GM19324 (cell line): Measurements from ENCODE around the gene S100A6.

Experiments used
- ATAC-seq: cut with Tn5 transposase; IDR thresholded peaks from one replicate; pipeline ENCODE4 v1.9.1; 2021; ENCODE audit warnings: mild to moderate bottlenecking, moderate library complexity; ENCODE audit not compliant: unreplicated experiment, low FRiP score

Gene S100A6

DNA sequence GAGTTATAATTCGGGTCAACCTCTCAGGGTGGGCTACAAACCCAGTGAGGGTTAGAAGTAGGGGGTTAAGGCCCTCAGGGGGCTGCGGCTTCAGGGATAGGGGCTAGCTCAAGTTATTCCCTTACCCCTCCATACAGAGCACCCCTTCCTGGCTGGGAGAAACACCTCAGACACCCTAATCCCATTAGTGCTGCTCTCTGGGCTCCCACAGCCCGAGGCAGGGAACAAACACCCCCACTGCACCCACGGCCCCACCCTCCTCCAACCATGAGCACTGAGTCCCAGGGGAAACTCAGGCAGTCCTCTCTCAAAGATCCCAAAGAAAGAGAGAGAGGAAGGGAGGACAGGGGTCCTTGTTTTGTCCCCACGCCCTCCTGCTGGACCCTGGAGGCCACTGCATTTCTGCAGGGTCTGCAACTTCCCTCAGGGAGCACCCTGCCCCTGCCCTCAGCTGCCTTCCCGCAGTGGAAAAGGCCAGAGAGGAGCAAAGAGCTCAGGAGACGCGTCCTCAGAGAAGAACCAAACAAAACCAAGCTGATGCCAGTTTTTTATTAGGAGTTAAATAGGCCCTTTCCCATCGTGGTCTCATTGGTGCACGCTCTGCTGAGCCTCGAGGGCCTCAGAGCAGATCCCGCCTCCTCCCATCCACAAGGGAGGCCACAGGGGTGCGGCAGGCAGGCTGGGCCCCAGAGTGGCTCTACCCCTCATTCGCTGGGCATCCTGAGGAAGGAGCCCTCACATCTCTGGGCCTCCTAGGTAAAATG lies 11.2 kb upstream of the S100A6 start:
- ATAC-seq, result no peak

DNA sequence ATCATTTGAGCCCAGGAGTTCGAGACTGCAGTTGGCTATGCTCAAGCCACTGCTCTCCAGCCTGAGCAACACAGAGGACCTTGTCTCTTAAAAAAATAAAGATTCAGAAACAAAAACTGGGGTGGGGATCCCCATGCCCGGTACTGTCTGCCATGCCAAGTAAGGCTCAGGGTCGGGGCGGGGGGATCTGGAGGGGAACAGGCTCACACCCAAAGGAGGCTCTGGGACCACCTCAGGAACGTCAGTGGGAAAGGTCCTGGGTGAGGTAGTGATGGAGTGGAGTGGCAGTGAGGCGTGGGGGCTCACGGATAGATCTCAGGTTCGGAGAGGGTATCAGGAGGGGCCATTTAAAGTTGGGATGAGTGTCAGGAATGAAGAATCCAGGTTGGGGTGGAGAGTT lies 10.6 kb upstream of the S100A6 start:
- no peak for ATAC-seq

DNA sequence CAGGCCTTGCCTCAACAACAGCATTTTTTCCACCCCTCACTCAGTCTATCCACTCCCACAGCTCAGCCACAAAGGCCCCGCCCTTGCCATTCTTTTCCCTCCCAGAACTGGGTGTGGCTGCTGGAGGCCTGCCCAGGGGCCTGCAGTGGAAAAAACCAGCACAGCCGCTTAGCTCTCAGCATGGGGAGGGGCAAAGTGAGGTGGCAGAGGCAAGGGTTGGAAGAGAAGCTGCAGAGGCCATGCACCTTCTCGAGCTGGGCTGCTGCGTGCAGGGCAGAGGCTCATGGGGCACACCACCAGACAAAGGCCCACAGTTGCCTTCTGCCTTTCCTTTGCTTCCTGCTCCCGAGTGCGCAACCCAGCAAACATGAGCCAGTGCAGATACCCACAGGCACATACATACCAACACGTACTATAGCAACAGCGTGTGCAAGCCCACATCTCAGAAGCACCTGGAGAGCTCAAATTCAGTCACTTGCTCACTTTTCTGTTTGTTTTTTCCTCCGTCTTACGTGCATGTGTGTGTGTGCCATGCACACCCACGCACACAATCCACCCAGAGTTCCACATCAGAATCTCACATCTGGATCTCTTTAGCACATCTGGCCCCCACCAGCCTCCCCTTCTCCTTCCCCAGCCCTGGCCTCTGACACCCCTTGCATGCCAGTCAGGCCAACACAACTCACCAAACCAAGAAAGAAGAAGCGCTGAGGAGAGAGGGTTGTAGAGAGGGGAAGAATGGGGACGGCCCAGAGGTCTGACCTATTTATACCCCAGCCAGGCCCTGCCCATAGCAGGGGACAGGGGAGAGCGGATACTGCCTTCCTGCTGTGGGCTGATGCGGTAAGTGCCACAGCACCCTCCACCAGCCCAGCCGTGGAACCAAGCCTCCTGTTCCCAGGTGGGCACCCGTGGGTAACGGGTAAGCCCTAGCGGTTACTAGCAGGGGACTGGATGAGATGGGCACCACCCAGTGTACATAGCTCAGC lies 9.6 kb upstream of the S100A6 start, which contains the start of gene S100A4:
Gene S100A4 (minus strand): TSS at position 740 of the 989 bp plus-strand sequence. CDS start 1,012 bp downstream, outside the sequence.
- ATAC-seq, result no peak

DNA sequence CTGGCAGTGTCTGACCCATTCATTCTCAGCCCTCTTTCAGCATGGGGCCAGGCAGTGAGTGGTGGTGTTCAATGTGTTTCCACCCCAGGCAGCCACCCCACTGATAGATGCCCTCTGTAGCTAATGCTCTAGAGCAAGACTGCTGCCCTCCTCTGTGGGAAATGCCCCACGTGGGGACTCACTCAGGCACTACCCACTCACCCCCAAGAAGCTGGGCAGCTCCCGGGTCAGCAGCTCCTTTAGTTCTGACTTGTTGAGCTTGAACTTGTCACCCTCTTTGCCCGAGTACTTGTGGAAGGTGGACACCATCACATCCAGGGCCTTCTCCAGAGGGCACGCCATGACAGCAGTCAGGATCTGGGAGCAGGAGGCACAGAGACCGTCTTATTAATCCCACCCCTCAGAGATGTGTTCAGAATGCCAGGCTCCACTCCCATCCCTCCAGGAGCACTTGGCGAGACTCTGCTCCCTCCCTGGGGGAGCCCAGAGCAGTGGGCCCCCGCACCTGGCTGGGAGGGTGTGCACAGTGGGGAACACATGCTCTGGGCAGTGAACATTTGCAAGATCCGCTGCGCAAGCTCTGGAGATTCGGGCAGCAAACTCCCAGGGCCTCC lies 8.8 kb upstream of the S100A6 start:
- ATAC-seq, result no peak

DNA sequence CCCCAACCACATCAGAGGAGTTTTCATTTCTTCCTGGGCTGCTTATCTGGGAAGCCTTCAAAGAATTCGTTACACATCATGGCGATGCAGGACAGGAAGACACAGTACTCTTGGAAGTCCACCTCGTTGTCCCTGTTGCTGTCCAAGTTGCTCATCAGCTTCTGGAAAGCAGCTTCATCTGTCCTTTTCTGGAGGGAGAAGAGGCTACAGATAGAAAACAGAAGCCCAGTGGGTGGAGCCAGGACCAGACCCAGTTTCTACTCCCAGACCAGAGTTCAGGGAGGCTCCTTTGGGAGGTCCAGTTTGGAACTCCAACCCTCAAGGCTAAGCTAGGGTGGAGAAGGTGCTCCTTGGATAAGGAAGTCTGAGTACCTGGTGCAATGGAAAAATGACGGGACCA lies 7.9 kb upstream of the S100A6 start:
- ATAC-seq, result no peak

DNA sequence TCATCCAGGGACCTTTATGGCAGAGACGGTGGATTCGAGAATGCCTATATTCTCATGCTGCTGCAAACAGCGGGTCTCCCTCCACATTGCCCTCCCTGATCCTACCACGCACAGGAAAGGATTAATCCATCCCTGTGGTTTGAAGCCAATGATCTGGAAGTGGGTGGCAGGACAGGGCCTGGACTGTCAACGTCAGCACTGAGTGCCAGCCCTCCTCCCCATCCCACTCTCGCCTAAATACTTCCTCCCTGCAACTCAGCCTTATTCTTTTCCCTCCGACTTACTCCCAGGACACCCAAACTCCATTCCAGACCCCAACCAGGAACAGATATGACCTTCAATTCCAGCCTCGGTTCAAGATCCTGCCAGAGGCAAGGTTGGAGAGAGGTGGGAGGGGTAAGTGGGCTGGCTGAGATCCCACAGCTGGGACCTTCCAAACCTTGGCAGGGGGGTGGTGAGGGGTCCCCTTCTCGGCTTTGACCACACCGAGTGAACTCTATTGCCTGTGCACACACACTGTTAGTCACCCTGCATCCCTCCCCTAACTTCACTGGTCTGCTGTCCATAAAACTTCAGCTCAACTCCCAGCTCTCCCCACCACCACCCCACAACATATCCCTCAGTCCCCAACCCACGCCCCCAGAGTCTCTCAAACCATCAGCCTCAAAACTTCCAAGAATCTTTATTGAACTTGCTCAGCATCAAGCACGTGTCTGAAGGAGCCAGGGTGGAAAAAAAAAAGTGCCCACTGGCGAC lies 7.3 kb upstream of the S100A6 start:
- no peak for ATAC-seq

DNA sequence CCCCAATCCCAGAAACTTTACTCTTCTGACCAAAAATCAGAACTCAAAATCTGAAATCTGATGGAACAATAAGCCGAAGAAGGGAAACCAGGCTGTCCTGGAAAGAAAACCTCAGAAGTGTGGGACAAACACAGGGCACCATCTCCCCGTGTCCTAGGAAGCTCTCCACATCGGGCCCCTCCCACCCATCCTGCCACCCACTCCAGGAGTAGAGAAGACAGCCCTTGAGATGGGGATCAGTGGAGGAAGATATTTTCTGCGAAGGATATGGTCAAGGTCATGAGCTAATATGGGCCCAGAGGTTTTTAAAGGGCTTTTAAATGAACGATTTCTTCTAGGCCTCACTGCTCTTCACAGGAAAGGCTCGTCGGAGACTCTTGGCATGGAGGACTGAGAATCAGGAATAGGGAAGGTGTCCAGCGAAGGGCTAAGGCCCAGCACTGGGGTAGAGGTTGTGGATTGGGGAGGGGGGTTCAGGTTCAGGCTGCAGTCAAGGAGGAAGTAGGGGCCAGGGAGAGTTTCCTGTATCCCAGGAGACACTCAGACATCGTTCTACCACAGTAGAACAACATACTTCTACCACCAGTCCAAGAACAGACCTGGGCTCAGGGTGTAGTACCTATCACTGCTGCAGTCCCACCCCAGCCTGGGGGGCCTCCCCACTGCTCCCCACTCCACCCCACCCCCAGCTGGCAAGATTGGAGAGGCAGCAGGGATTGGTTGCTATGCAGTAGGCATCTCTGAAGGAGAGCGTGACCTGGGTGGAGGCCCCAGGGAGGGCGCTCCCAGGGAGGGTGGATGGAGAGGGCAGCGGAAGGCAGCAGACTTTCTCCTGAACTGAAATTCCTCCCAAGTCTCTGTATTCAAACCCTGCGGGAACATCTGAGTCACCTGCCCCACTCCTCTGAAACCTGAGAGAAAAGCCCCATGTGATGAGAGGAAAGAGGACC lies 6.1 kb upstream of the S100A6 start:
- ATAC-seq, result no peak

DNA sequence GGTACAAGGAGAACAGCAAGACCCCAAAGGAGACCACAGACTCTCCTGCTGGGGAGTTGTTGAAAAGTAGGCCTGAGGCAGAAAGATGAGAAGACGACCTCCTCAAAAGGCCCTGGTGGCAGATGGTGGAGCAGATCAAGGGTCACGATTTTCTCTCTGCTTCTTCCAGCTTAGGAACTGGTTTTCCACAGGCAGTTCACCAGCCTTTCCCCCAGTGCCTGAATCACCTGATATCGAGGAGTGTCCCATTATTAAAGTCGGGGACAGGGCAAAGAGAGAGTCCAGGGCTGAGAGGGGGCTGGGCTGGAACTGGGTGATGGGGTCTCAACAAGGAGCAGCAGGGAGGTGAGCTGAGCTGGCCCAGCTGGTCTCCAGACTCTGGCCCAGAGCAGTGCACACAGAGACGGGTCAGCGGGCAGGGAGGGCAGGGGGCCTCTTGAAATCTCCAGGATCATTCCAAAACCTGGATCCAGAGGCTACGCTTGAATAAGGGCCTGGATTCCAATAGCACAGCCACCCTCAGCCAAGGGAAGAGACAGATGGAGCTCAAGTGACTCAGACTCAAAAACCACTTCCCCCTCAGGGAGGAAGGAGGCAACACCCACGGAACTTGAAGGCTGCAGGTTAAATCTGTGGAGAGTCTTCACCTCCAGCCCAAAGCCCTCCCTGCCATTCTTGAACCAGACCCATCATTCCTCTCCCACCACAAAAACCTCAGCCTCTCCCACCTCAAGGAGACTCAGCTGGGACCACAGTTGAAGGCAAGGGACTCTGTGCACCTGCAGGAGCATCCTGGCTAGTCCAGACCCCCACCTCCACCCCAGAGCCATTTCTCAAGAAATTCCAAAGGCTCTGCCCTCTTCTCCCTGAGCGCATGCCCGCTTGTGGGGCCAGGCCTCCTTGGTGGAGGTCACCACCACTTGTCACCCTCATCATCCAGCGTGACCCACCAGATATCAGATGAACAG lies 4.9 kb upstream of the S100A6 start, which contains the start of gene S100A5:
Gene S100A5 (minus strand): TSS at position 541 of the 968 bp plus-strand sequence. CDS start 743 bp downstream, outside the sequence.
- no peak for ATAC-seq

DNA sequence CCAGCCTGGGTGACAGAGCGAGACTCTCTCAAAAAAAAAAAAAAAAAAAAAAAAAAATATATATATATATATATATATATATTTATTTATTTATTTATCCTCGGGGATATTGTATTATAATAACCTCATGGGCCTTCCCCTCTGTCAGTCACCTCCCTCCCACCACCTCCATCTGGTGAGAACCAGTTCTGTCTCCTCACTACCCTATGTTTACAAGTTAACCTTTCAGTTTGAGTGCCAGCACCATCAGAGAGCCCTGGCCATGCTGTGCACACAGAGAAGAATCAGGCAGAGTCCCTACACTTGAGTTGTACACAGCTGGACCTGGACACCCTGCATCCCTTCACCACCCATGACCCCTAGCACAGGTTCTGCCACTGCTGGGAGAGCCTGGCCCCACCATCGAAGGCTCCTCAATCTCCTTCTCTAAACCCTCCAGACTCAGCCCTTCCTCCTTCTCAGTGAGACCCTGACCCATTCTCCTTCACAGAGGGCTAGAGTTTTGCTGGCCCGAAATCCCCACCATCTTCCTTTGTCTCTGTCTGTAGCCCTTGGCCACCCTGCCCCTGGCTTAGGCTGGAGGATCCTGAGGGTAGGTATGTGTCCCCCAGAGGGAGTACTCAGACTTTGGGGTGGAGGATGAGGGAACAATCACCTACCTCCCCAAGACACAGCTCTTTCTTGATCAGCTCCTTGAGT lies 3.8 kb upstream of the S100A6 start:
- ATAC-seq, result no peak

DNA sequence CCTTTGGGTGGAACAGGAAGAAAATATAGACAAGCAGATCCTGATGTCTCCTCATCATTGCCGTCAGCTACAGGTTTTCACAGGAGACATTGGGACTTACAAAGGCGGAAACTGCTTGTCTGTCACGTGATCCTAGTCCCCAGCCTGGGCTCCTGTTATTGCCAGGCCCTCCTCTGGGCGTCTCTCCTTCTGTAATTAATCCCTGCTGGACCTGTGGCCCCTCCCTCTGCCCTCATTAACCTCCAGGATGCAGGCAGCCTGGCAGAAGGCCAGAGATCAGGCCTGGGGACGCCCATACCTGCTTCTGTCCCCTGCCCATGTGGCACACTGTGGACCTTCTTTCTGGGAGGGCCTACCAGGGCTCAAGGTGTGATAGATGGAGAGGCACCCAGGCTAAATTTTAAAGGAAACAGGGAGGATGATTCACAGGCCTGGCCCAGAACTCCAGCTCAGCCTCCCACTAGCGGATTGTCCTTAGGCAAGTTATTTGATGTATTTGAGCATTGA lies 2.6 kb upstream of the S100A6 start:
- ATAC-seq, result no peak

DNA sequence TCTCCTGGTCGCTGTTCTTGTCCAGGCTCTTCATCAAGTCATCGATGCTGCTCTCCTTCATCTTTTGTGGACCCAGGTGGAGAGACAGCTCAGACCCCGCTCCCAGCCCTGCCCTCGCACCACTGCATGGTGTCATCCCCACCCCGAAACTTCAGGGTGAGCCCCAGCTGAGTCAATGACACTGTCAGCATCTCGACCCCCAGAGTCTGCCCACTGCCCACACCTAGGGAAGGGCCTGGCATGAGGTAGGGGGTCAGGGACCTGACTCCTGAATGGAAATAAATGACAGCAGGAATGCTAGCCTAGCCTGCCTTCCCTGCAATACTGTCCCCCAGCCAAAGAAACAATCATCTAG lies 1.6 kb upstream of the S100A6 start:
- ATAC-seq, result no peak

DNA sequence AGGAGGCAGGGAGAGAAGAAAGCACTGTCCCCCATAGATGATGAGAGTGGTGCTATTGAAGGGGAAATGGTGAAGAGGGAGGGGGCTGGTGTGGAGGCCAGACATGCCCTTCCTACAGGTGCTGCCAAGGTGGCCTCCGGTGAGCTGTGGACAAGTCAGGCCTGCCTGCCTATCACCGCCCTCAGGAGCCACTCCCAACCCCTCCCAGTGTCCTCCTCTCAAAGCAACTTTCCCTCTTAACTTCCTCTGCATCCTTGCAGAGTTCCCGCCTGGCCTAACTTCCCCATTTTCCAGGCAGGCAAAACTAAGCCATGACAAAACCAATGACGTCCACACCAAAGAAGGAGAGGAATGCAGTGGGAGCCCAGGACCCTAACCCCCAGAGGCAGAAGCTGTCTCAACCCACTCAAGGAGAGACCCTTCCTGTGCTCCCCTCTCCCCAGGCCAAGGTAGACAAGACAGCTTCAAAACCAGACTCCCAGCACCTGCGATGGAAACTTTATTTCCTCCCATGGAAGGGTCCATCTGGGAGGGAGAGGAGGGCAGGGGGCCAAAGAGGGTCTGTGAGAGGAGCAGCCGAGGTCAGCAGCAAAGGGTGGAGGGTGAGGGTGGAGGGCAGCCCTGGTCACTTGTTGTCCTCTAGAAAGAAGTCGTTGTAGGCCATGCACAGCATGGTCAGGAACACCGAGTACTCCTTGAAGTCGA lies 1.0 kb upstream of the S100A6 start:
- ATAC-seq, result no peak

DNA sequence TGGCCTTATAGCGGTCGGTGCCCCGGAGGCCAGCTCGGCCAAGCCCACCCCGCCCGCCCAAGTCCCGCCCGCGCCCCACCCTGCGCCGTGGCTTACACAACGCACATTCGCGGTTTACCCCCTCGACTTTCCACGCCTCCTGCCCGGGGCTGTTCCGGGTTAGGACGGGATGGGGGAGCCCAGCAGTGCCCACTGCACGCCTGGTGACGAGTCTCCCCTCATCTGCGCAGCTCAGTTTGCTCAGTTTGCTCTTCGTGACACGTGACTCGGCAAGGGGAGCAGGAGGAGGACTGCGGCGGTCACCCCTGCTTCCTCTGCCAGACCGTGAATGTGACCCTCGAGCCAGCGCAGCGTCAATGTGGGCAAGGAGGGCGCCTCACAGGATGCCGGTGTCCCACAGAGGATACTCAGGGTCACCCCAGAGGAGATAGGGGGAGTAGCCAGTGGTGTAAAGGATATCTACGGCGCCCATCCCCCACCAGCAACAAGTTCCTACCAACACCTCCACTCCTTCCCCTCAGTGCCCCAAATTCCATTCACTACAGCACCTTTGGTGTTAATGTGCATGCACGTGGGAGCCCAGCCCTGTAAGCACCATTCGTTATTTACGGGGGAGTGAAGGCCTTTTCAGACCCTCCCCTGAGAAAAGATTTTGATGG lies 350 bp upstream of the S100A6 start:
- peak; percentile 55 for ATAC-seq

DNA sequence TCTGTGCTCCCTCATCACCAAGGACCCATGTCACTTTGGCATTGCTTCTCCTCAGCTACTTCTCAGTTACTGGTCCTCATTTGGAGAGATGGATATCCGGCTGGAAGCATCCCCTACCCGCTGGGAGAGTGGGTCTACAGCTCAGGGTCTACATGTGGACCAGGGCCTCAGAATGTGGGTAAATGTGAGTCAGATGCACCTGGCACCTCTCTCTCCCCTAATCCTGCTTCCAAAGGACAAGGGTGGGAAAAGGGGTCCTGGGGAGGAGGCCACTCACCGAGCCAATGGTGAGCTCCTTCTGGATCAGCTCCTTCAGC lies 908 bp downstream of the S100A6 start:
- ATAC-seq, result no peak

DNA sequence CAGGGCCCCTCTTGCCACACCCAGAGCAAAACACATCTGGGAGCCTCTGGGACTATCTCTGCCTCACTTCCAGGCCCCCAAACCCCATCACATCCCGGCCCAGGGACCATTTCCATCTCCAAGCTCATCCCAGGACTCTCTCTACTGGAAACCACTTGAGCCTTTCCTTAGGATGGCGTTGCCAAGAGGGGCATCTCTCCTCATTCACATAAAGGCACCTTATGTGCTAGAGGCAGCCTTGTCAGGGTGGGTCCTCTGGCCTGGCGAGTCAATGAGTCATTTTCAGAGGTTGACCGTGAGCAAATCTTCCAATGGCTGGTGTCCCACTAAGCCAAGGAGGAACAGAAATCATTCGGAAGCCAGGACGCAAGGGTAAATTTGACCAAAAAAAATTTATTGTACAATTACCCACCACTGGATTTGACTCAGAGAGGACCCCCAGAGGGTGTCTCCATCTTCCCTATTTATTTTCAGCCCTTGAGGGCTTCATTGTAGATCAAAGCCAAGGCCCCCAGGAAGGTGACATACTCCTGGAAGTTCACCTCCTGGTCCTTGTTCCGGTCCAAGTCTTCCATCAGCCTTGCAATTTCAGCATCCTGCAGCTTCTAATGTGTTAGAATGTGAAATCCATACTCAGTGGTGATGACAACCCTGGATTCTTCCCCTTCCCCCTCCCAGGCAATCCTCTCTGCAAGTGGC lies 1.4 kb downstream of the S100A6 start:
- no peak for ATAC-seq
